ENCODE measurements around the gene CAMSAP3.

CAMSAP3 gene

GRCh38 chr19:7648265-7649014 is 52.8 kb downstream of the CAMSAP3 start:
- no peak for DNase-seq (ENCODE audit: low spot score)

- DNase-seq (ENCODE audit: low spot score), result no peak
Measured at GRCh38 chr19:7650148-7650547, 54.5 kb downstream of the CAMSAP3 start.

GRCh38 chr19:7652061-7652641 is 56.5 kb downstream of the CAMSAP3 start:
- DNase-seq (ENCODE audit: low spot score), result peak; percentile 86

- DNase-seq (ENCODE audit: low spot score), result no peak
Measured at GRCh38 chr19:7654401-7654800, 58.7 kb downstream of the CAMSAP3 start.

DNA sequence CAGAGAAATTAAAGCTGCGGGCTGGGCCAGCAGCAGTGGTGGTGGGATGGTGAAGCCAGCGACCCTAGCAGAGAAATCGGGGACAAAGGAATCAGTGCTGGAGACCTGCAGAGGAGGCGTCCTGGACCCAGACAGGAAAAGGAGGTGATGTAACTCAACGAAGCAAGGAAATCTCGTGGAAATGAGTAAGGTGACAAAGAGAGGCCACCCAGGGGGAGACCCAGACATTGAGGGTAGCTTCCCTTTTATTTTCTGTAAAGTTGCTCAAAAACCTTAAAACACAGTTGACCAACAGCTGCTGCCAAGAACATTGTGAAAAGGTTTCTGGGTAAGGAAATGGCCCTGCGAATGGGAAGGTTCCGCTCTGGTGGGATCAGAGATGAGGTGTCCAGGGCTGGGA is 59.9 kb downstream of the CAMSAP3 start:
- DNase-seq (ENCODE audit: low spot score), result no peak

DNA sequence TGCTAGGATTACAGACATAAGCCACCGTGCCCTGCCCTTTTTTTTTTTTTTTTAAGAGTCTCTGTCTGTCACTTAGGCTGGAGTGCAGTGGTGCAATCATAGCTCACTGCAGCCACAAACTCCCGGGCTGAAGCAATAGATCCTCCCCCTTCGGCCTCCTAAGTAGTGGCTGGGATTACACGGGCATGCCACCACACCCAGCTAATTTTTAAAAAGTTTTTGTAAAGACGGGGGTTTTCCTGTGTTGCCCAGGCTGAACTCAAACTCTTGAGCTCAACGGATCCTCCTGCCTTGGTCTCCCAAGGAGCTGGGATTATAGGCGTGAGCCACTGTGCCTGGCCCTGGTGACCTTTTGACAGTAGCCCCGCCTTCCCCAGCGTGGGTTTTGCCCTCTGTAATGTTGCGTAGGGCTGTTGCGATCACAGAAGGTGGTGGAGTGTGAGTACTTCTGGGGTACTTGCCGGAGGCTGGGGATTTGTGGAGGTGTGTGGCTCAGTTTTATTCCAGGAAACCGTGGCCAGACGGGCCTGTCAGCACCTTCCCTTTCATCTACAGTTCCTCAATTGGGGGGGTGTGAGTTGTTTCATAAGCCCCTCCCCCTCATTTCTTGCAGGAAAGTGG is 61.6 kb downstream of the CAMSAP3 start:
- no peak for DNase-seq (ENCODE audit: low spot score)

DNA sequence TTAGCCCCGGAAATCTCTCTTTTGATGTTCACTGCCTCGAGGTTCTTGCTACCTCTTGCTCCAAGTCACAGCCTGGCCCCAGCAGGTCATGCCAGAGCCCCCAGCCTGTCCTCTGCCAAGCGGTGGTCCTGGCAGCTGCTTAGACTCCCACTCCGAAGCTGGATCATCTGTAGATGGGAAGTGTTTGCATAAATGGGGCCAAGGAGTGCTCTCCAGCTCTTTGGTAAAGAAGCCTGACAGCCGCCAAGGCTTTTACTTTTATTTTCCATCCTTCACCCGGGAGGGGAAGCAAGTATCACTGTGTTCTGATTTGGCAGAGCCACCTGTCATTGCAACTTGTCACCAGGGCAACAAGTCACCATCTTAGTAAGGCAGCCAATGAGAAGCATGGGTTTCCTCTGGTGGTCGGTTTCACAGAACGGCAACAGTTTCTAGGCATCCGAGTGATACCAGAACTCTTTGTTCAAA is 62.6 kb downstream of the CAMSAP3 start:
- DNase-seq (ENCODE audit: low spot score), result no peak

DNA sequence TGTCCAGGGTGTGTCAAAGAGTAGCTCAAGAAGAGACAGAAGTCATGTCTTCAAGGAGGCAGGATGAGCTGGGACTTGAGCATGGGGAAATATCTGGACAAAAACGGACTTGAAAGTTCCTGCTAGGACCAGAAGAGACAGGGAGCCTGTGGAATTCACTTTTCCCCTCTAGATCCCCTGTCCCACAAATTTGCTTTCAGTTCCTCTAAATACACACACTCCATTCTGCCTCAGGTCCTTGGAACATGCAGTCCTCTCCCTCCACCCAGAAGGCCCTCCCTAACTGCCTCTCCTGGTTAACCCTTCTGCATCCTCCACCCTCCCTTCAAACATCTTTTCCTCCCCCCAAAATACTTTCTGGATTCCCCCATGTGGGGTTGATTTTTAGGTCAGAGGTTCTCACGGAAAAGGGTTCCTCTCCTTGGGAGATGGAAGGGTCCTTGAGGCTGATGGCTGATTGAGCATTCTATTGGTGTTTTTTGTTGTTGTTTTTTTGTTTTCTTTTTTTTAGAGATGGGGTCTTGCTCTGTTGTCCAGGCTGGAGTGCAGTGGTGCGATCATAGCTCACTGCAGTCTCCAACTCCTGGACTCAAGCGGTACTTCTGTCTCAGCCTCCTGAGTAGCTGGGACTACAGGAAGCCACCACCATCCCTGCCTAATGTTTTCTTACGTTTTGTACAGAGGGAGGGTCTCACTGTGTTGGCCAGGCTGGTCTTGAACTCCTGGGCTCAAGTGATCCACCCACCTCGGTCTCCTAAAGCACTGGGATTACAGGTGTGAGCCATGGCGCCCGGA is 66.3 kb downstream of the CAMSAP3 start:
- no peak for DNase-seq (ENCODE audit: low spot score)

DNA sequence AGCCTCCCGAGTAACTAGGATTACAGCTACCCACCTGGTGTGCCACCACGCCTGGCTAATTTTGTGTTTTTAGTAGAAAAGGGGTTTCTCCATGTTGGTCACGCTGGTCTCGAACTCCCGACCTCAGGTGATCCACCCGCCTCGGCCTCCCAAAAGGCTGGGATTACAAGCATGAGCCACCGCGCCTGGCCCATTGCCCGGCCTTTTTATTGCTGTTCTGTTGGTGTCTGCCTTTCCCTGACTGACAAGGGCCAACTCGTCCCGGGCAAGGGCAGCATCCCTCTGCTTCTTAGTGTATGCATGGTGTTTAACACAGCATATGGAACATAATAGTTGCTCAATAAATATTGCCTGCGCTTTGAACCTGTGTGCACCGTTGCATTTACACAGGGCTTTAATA is 67.0 kb downstream of the CAMSAP3 start:
- no peak for DNase-seq (ENCODE audit: low spot score)

DNA sequence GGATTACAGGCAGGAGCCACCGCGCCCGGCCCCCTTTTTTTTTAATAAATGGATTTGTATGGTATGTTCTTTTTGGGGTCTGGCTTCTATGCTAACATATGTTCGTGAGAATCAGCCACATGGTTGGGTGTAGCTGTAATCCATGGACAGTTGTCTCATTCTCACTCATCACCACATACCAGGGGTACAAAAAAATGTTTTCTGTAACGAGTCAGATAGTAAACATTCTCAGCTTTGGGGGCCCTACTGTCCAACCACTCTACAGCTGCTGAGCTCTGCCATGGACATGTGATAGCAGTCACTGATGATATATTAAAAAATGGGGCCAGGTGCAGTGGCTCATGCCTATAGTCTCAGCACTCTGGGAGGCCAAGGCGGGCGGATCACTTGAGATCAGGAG is 68.0 kb downstream of the CAMSAP3 start:
- DNase-seq (ENCODE audit: low spot score), result no peak

GRCh38 chr19:7665076-7665475 is 69.4 kb downstream of the CAMSAP3 start:
- DNase-seq (ENCODE audit: low spot score), result no peak
